ENCODE data around the gene DACH1.
"Not testable (repeated sequence)": the region's sequence is repeated elsewhere in the genome, so short reads cannot be mapped to it uniquely, and the experiment has no call there.

Gene DACH1

DNA sequence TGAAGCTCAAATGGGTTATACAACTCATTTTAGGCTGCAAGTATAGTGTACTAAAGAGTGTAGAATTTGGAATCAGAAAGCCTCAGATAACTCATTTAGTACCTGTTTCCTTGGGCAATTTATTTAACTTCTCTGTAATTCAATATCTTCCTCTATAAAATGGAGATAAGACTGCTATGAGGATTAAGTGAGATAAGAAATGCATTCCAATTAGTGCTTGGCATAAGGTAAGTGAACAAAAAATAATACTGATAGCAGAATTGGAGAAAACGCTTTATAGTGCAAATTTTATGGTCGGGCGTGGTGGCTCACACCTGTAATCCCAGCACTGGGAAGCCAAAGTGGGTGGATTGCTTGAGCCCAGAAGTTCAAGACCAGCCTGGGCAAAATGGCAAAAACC, 25.0 kb downstream of the DACH1 start:
- TF ChIP-seq, protein P1, sequence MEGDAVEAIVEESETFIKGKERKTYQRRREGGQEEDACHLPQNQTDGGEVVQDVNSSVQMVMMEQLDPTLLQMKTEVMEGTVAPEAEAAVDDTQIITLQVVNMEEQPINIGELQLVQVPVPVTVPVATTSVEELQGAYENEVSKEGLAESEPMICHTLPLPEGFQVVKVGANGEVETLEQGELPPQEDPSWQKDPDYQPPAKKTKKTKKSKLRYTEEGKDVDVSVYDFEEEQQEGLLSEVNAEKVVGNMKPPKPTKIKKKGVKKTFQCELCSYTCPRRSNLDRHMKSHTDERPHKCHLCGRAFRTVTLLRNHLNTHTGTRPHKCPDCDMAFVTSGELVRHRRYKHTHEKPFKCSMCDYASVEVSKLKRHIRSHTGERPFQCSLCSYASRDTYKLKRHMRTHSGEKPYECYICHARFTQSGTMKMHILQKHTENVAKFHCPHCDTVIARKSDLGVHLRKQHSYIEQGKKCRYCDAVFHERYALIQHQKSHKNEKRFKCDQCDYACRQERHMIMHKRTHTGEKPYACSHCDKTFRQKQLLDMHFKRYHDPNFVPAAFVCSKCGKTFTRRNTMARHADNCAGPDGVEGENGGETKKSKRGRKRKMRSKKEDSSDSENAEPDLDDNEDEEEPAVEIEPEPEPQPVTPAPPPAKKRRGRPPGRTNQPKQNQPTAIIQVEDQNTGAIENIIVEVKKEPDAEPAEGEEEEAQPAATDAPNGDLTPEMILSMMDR (IDR thresholded peaks at IDR 0.05; ENCODE audit: low read depth, low read length), result no peak
- Histone ChIP-seq H3K9me3 (no peaks in the 10 kb centered on the region; the same call in 1 of the 2 replicates), H3K4me1 (no peaks in the 10 kb centered on the region; the same call in 1 of the 2 replicates), H3K4me3 (ENCODE audit: low read depth, low read length) (no peak overlapping the region), H3K27me3 (no peaks in the 10 kb centered on the region), H3K36me3 (no peaks in the 10 kb centered on the region)
- DNase-seq, result no peak

DNA sequence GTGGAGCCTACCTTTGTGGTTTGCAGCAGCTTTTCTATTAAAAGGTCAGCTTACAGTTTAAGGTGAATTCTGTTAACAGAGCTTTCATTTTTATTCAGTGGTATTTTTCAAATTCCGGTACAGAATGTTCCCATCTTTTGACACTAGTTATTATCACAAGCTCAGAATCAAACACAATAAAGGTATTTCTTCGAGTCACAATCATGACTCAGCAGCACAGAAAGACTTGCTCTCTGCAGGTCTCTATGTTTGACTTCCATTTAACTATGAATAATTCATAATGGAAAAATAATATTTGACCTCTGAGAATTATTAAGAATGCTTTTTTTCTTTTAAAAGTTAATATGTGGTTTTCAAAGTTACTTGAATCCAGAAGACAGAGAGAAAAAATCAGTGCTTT, 28.2 kb downstream of the DACH1 start:
- no peaks in the 10 kb centered on the region for H3K36me3 ChIP-seq
- no peaks in the 10 kb centered on the region for H3K27me3 ChIP-seq
- TF ChIP-seq, protein P1 (IDR thresholded peaks at IDR 0.05; ENCODE audit: low read depth, low read length), result no peak

GRCh38 chr13:71837582-71837981, 29.4 kb downstream of the DACH1 start:
- not testable (repeated sequence) for H3K27me3 ChIP-seq; H3K4me1 ChIP-seq; H3K36me3 ChIP-seq; H3K4me3 ChIP-seq (ENCODE audit: low read depth, low read length); DNase-seq; H3K9me3 ChIP-seq

More for the DNA sequence above, 28.2 kb downstream of the DACH1 start:
- DNase-seq, result no peak
- Histone ChIP-seq H3K9me3 (no peaks in the 10 kb centered on the region; the same call in 1 of the 2 replicates), H3K4me1 (no peaks in the 10 kb centered on the region; the same call in none of the 2 replicates), H3K4me3 (ENCODE audit: low read depth, low read length) (no peak overlapping the region)

DNA sequence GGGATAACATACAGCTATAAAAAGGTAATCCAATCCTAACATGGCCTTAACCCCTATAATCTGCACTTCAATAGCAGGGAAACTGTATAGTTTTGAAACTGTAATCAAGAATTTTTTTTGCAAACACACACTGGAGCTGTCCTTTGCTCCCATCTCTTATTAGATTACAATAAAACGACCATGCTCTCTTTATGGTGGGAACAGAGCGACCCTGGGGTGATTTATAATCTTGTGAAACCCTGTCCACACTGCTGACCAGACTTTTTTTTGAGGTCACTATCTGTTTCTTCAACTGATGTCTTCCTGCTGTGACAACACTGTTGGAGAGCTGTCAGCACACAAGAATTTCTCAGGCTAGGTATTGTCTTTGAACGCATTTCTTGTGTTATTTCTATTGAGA, 35.3 kb downstream of the DACH1 start:
- H3K27me3 ChIP-seq, result no peaks in the 10 kb centered on the region
- H3K9me3 ChIP-seq, result no peaks in the 10 kb centered on the region
- TF ChIP-seq, protein P1 (IDR thresholded peaks at IDR 0.05; ENCODE audit: low read depth, low read length), result no peak
- H3K36me3 ChIP-seq, result no peaks in the 10 kb centered on the region; the same call in 1 of the 2 replicates
- H3K4me3 ChIP-seq (ENCODE audit: low read depth, low read length), result no peak overlapping the region
- DNase-seq, result no peak
- peaks cover 13% of the 10 kb centered on the region for H3K4me1 ChIP-seq

DNA sequence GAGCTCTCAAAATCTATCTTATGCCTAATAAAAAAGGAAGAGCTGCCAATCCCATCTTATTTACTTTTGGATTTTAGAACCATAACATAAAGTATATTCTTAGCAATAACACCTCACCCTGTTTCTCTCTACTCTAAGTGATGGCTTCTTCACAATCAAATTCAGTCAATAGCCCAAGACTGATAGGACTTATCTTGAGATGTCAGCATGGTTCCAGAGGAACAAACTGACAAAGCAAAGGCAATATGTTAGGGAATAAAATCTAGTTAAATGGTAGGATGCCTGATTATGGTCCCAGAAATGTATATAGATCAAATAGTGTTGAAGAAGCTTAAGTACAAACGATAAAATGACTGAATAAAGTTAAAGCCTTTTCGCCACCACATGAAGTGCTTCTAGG, 36.3 kb downstream of the DACH1 start:
- H3K4me1 ChIP-seq, result peaks cover 13% of the 10 kb centered on the region
- H3K27me3 ChIP-seq, result no peaks in the 10 kb centered on the region
- H3K9me3 ChIP-seq, result no peaks in the 10 kb centered on the region
- no peaks in the 10 kb centered on the region; the same call in 1 of the 2 replicates for H3K36me3 ChIP-seq
- DNase-seq, result no peak
- TF ChIP-seq, protein P1 (IDR thresholded peaks at IDR 0.05; ENCODE audit: low read depth, low read length), result no peak
- H3K4me3 ChIP-seq (ENCODE audit: low read depth, low read length), result no peak overlapping the region

DNA sequence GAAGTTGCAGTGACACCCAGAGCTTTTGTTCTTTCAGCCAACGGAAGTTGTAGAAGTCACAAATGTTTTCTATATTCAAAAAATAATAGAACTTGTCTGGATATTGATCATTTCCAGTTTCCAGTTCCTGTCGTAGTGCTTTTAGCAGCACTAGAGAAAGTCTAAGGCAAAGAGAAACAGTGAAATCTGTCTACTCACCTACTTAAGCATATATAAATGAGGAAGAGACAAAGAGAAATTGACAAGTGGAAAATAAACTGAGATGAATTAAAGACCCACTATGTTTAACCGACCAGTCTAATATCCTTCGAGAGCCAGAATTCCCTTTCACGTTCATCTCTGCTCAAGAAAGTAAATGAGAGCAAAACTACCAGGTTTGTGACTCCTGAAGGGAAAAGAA, 36.7 kb downstream of the DACH1 start:
- Histone ChIP-seq H3K36me3 (no peaks in the 10 kb centered on the region; the same call in 1 of the 2 replicates), H3K27me3 (no peaks in the 10 kb centered on the region), H3K4me3 (ENCODE audit: low read depth, low read length) (no peak overlapping the region), H3K4me1 (peaks cover 13% of the 10 kb centered on the region), H3K9me3 (no peaks in the 10 kb centered on the region)
- DNase-seq, result no peak
- TF ChIP-seq, protein P1 (IDR thresholded peaks at IDR 0.05; ENCODE audit: low read depth, low read length), result no peak

GRCh38 chr13:71829547-71829946, 37.5 kb downstream of the DACH1 start:
- TF ChIP-seq, protein P1 (IDR thresholded peaks at IDR 0.05; ENCODE audit: low read depth, low read length), result no peak
- DNase-seq, result no peak
- Histone ChIP-seq H3K27me3 (no peaks in the 10 kb centered on the region), H3K4me3 (ENCODE audit: low read depth, low read length) (no peak overlapping the region), H3K9me3 (no peaks in the 10 kb centered on the region), H3K36me3 (no peaks in the 10 kb centered on the region; the same call in 1 of the 2 replicates), H3K4me1 (peaks cover 13% of the 10 kb centered on the region)
